ENCODE measurements around the gene SPATA13. TPM values are rescaled to one million over a fixed set of nuclear protein-coding genes. Genes with fewer than 3 reads are reported as not detected.

The SPATA13 gene
- total RNA-seq, 1 experiment from 2014 or later = 10.5 TPM

DNA sequence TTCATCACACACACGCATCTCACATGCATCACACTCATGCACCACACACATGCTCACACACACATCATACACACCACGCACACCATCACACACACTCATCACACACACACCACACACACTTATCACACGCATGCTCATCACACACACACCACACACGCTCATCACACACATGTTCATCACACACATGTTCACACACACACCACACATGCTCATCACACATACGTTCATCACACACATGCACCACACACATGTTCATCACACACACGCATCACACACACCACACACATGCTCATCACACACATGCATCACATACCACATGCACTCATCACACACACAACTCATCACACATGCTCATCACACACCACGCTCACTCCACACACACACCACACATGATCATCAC is 195.8 kb downstream of the SPATA13 start:
- Mint-ChIP-seq H3K27me3 (ENCODE audit: insufficient read depth, unreplicated experiment) (no peaks in the 10 kb centered on the region), H3K4me3 (ENCODE audit: unreplicated experiment) (no peak overlapping the region), H3K27ac (ENCODE audit: unreplicated experiment) (no peak overlapping the region), H3K36me3 (ENCODE audit: insufficient read depth, unreplicated experiment) (no peaks in the 10 kb centered on the region), H3K4me1 (ENCODE audit: low read depth, unreplicated experiment) (no peaks in the 10 kb centered on the region), H3K9me3 (ENCODE audit: unreplicated experiment) (no peaks in the 10 kb centered on the region)
- Histone ChIP-seq H3K36me3 (ENCODE audit: control insufficient read depth, insufficient read depth, low read length) (no peaks in the 10 kb centered on the region), H3K4me1 (no peaks in the 10 kb centered on the region), H3K4me3 (ENCODE audit: low read depth, low read length) (no peak overlapping the region), H3K9me3 (no peaks in the 10 kb centered on the region), H3K27me3 (replicated peaks; ENCODE audit: control insufficient read depth, insufficient read depth, low read length) (no peaks in the 10 kb centered on the region)
- TF ChIP-seq, protein P1, sequence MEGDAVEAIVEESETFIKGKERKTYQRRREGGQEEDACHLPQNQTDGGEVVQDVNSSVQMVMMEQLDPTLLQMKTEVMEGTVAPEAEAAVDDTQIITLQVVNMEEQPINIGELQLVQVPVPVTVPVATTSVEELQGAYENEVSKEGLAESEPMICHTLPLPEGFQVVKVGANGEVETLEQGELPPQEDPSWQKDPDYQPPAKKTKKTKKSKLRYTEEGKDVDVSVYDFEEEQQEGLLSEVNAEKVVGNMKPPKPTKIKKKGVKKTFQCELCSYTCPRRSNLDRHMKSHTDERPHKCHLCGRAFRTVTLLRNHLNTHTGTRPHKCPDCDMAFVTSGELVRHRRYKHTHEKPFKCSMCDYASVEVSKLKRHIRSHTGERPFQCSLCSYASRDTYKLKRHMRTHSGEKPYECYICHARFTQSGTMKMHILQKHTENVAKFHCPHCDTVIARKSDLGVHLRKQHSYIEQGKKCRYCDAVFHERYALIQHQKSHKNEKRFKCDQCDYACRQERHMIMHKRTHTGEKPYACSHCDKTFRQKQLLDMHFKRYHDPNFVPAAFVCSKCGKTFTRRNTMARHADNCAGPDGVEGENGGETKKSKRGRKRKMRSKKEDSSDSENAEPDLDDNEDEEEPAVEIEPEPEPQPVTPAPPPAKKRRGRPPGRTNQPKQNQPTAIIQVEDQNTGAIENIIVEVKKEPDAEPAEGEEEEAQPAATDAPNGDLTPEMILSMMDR (IDR thresholded peaks at IDR 0.05; ENCODE audit: insufficient read depth in 1 of 2, low read depth in 1 of 2, low read length in 1 of 2, severe bottlenecking in 1 of 2, unreplicated experiment in 1 of 2) = no peak
- DNase-seq = no peak
- ChIA-PET CTCF (no interaction called here), POLR2A (no interaction called here)
- intact Hi-C loops (cut with micrococcal nuclease; ENCODE audit: unreplicated experiment) = no loop called here
- BruUV-seq (replicated peaks) = no TSS peak

Small RNAs within 50 kb of the gene (microRNA-seq; reads per million reads assigned to microRNA genes)
- 2.6 reads per million, percentile 14 among the genes with 10 or more reads in this experiment for gene MIR2276

Other genes starting within 250 kb of the SPATA13 start
- not detected in 2 replicates for gene C1QTNF9, start 148.9 kb downstream of the SPATA13 start, total RNA-seq (2022)

All from Caco-2 (cell line).